HuH-7 (cell line): Measurements from ENCODE around the gene MYO9A.
"Not testable (repeated sequence)": the region's sequence is repeated elsewhere in the genome, so short reads cannot be mapped to it uniquely, and the experiment has no call there.

Experiments
- DNase-seq: peaks from one replicate; pipeline ENCODE4 v3.0.0; 2011; ENCODE audit warnings: low spot score

The MYO9A gene

DNA sequence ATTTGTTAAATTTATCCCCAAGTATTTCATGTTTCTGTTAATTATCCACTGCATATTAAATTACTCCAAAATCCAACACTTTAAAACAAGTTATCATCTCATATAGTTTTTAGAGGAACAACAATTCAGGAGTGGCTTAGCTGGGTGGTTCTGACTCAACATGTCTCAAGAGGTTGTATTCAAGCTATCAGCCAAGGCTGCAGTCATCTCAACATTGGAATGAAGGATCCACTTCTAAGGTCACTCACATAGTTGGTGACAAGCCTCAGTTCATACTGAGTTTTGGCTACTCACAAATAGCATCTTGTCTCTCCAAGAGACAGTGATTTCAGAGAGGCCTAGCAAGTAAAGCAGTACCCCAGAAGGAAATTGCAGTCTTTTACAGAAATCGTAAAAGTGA is 172.9 kb downstream of the MYO9A start:
- no peak for DNase-seq

DNA sequence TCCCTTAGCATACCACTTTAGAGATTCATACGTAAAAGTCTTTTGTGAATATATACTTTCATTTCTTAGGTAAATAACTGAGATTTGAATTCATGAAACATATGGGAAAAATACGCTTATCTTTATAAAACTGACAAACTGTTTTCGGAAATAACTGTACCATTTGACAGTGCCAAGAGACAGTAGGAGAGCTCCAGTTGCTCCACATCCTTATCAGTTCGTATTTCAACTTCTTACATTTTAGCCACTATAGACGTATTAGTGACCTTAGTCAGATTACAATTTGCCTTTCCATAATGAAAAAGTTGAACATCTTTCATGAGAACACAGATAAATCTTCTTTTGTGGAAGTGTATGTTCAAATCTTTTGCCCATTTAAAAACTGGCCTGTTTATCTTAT is 174.1 kb downstream of the MYO9A start:
- no peak for DNase-seq

DNA sequence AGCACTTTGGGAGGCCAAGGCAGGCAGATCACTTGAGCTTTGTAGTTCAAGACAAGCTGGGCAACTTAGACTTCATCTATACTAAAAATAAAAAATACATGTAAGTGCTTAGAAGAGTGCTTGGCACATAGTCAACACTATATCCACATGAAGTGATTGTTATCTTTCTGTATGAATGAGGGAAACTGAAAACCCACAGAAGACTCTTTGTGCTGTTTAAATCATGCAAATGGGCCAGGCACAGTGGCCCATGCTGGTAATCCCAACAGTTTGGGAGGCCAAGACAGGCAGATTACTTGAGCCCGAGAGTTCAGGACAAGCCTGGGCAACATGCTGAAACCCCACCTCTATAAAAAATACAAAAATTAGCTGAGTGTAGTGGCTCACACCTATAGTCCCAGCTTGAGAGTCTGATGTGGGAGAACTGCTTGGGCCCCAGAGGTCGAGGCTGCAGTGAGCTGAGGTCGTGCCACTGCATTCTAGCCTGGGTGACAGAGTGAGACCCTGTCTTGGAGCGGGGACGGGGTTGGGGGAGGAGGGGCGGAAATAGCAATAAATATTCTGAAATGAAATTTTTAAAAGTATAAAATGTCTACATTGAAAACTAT is 177.9 kb downstream of the MYO9A start:
- DNase-seq, result no peak

DNA sequence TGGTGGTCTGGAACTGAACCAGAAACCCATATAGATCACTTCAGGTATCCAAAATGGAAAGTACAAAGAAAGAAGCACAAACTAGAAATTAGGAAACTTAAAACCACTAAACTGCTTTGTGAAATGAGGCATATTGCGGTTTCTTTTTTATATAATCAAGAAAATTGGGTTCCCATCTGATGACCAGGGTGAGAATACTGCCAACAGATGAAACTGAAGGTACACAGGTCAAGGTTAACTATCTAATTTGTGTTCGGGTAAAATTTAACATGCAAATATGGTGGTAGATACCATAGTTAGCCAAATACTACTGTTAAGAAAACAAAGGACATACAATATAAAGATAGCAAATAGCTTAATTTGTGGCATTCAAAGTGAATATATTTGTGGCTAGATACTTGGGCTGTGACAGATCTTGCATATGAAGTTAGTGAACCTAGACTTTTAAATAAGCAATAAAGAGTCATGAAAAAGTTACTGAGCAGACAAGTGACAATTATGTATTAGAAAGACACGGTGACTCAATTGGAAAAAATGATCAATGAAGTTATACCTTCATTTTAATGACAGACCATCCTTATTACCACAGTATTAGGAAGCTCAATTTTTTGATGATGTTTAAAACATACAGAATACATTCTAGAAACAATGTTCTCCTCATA is 180.2 kb downstream of the MYO9A start:
- no peak for DNase-seq

DNA sequence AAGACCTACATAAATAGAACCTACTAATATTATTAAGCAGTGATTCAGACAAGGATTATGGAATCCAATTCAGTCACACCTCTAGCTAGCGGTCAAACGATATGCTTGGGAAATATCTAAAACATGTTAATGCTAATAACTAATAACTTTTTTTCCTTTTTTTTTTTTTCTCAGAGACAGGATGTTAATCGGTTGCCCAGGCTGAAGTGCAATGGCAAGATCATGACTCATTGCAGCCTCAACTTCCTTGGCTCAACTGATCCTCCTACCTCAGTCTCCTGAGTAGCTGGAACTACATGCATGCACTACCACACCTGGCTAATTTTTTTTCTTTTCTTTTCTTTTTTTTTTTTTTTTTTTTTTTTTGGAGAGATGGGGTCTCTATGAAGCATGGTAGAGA is 183.5 kb downstream of the MYO9A start:
- DNase-seq, result no peak

DNA sequence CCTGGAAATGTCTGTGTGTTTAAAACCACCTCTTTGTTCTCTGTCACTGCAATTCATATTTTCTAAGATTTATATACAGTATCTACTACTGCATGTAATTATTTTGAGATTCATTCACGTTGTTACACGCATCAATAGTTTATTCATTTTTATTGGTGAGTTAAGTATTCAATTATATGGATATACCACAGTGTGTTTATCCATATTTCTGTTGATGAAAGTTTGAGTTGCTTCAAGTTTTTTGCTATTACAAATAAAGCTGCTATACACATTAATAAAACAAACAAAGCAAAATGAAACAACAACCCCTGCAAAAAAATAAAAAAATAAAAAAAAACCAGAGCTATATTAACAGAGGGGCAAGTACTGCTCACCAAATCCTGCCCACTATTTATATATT is 185.3 kb downstream of the MYO9A start:
- DNase-seq, result no peak

DNA sequence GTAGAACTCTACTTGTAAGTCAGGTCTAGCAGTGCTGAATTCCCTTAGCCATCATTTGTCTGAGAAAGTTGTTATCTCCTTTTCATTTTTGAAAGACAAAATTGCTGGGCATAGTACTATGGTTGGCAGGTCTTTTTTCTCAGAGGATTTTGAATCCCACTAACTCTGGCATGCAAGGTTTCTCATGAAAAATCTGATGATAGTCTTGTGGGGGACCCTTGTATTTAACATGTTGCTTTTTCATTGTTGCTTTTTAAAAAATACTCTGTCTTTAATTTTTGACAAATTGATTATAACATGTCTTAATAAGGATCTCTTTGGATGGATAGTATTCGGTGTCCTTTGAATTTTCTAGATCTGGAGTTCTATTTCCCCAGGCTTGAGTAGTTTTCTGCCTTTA is 186.7 kb downstream of the MYO9A start:
- DNase-seq, result no peak

DNA sequence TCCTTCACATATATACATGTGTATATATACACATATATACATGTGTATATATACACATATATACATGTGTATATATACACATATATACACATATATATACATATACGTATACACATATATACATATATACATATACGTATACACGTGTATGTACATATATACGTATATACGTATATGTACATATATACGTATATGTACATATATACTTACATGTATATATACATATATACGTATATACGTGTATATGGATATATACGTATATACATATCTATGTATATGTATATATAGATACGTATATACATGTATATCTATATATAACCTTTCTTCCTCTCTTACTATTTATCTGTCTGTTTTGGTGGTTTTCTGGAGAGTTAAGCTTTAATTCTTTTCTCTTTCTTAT is 192.8 kb downstream of the MYO9A start:
- DNase-seq, result no peak

DNA sequence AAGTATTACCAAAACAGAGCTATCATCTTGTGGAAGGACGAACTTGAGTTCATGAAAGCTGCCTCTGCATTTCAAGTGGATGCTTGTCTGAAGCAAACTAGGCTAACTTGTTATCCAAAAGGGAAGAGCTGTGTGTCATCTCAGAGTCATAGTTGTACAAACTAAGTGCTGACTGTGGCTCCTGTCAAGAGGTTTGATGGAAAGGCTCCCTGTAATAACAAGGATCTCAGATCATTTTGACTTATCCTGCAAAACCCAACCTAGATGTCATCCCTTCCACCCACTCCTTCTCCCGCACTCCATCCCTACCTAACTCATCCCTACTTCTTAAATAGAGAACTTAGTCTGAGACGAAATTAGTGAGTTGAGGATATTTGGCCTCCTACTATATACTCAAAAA is 196.8 kb downstream of the MYO9A start:
- no peak for DNase-seq

DNA sequence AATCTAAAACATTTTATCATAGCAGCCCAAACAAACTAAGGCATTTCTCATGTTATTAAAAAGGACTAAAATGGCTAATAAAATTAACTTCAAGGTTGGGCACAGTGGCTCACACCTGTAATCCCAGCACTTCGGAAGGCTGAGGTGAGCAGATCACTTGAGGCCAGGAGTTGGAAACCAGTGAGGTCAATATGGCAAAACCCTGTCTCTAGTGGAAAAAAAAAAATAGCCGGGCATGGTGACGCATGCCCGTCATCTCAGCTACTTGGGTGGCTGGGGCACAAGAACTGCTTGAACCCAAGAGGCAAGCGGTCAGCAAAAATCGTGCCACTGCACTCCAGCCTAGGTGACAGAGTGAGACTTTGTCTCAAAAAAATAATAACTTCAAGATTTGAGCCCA is 197.4 kb downstream of the MYO9A start:
- DNase-seq, result no peak

DNA sequence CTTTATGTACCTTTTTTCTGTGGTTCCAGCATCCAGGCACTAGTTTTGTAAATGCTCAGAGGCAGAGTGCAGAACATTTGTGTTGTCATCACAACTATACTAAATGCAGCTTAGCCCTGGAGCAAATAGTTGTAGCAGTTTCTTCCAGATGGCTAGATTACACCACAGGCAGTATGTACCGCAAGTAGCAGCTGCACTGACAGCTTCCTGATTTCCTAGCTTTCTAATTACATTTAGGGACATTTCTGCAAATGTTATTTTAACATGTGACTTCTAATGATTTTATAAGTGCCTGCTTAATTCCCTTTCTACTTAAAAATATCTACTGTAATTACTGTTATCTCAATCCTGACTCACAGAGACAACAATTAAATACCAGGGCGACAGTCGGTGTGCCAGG is 201.1 kb downstream of the MYO9A start:
- no peak for DNase-seq

DNA sequence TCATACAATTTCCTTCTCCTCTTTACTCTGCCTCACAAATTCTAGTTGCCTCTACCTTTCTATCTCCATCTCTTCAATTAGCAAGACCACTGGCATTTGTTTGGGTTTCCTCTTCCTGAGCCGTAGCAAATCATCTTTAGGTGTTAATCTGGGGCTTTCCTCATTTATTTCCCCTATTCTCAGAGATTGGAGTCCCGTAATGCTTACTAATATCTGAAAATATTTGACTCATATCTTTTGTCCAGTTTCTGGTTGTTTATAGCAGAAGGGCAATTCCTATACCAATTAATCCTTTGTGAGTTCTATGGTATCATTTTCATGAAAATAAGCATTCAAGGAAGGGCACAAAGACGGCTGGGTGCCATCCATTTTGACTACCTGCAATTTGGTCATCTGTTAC is 203.9 kb downstream of the MYO9A start:
- DNase-seq, result no peak

DNA sequence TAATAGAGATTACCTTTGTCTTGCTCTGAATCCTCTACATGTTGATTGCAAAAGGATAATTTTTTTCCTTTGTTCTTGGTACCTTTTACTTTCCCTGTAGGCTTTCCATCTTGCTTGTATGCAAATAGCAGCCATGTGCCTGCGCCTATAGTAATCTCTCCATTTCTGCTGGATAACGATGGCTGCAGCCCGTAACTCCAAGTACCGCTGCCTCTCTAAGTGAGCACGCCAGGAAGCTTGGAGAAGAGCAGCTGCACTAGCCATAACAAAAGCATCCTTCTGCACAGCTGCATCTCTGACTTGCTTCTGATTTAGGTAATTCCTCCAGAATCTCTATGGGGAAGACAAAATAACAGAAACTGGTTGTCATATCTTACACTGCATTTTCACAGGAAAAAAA is 218.3 kb downstream of the MYO9A start:
- DNase-seq, result no peak

DNA sequence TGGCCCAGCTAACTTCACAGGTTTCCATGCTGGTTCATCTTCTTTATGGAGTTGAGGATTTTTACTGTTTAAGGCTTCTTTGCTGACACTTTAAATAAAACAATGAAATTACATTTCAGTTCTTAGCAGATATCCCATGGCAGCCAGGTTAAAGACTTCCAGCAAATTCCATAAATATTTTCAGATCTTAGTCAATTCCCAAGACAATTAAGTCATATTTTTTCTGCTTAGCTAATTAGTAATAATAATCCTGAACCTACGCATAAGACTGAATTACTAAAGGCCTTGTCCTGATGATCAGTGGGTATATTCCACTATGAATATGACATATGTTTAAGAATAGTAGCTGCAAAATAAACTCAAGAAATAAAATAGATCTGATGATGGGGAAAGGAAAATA is 224.3 kb downstream of the MYO9A start:
- DNase-seq, result no peak

DNA sequence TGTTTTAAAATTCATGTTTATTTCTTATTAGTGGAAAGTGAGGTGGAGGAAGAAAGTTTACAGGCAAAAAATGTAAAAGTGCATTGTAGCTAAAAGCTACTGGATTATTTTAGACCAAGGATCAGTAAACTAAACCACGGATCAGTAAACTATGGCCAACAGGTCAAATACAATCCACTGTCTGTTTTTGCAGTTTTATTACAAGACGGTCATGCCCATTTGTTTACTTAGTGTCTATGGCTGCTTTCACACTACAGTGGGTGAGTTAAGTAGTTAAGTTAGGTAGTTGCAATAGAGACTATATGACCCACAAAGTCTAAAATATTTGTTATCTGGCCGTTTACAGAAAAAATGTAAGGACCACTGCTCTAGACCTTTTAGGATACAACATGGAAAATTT is 225.6 kb downstream of the MYO9A start:
- DNase-seq, result peak; percentile 50

DNA sequence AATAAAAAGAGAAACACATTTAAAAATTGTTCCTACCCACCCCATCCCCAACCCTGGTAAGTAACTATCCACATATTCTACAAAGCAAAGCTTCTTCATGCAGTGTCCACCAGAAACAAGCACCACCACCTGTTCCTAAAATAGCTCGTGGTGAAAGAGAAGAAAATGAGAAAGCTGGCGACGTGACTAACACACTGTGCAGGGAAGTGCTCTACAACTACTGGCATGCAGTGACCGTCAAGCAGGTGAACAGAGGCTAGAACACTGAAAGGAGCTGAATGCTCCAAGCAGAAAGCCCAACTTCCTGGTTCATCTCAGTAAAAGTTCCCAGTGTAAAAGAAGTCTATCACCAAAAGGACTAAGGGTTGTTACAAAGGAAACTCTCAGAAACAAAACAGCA is 226.9 kb downstream of the MYO9A start:
- no peak for DNase-seq

DNA sequence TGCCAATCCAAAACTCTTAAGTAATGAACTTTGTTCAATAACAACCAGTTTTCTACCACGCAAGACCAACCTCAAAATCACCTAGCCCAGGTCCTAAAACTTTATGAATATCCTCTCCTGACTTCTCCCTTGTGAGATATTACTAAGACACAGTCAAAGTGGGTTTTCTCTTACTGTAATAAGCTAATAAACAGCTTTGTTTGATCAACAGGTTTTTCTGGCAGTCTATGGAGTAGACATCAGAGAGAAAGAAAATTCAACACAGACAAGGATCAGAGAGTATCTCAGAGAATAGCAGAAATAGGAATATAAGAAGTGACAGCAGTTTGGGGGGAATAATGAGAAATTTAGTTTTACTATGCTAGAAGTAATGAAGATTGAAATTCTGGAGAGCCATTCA is 228.0 kb downstream of the MYO9A start:
- no peak for DNase-seq

DNA sequence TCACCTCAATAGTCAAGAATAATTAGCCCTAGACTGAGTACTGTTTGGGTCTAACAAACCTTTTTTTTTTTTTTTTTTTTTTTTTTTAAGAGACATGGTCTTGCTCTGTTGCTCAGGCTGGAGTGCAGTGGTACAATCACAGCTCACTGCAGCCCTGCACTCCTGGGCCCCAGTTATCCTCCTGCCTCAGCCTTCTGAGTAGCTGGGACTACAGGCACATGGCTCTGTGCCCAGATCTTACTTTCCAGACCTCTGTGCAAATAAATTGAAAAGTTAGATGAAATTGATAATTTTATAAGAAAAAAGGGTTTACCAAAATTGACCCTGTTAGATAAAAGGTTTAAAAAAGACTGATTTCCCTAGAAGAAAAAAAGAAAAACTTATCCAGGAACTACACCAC is 228.6 kb downstream of the MYO9A start:
- DNase-seq, result no peak

DNA sequence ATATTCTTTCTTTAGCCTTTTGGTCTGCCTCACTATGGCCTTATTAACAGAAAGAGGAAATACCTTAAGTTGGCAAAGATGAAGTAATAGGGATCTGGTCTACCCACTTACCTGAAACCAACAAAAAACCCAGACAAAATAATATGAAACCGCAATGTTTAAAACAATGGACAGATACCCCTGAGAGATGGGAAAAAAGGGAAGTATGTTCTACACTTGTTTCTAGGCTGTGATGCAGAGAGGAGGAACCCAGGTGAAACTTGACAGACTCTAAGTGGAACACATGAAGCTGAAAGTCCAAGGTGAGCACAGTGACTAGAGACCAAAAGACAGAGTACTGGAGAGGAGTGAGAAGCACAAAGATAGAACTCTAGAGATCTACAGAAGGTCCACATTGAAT is 229.2 kb downstream of the MYO9A start:
- no peak for DNase-seq

DNA sequence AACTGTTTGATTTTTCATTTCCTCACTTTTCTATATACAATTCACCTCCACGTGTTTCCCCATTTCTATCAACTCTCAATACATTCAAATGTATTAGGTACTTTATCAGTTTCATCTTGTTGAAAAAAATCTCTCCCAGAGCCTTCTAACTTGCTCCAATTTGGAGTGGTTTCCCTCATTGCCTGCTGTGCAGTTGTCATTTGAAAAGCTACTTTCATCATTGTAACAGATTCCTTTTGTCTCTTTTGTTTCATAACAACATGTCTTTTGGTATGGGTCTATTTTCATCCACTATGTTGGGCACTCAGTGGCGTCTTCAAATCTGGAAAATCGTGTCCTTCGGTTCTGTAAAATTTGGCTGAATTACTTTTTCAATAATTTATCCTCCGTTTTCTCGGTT is 232.6 kb downstream of the MYO9A start:
- no peak for DNase-seq

DNA sequence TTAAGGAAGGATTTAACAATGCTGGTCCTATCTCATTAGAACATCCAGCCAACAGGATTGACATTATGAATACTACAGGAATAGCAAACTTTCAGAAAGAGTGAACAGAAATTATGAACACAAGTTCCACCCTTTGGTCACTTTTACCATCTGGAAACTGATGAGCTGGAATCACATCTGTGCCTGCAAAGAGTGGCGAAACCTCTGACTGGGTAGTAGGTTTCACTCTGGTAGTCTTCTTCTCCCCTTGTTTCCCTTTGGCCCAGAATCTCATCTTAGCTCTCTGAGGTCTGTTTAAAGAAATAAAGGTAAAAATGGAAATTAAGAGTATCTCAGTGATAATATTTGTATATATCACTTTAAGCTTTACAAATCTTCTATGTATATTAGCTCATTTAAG is 234.5 kb downstream of the MYO9A start:
- DNase-seq, result no peak

DNA sequence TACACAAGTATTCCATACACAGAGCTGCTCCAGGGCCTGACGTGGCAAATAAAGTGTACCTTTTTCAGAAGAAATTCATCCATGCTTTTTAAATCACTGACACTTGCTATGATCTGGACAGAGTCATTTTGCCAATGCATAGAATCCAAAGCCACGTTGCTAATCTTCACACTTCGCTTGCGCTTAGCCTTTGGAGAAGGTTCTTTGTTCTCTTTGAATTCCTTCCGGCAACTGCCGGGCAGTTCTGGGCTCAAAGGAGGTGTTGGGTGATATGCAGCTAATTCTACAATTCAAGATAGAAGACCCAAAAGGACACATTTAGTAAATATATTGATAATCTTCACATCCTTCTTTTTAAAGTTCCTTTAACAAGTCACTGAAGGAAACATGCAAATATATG is 237.7 kb downstream of the MYO9A start:
- DNase-seq, result no peak

DNA sequence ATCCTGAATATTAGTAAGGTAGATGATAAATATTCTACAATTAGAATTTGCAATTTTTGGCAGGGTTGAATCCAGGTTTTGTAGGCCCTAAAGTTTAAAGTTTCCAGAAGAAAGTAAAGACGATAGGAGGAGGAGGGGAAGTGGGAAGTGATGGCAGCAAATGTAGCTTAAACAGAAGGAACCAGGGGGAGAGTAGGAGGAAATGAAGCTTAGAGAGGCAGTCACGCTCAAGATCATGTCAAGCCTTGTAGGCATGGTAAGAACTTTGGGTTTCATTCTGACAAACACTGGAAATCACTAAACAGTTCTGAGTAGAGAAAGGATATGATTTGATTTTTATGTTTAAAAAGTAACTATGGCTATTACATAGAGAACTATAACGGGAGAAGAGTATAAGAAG is 243.7 kb downstream of the MYO9A start:
- DNase-seq, result no peak

DNA sequence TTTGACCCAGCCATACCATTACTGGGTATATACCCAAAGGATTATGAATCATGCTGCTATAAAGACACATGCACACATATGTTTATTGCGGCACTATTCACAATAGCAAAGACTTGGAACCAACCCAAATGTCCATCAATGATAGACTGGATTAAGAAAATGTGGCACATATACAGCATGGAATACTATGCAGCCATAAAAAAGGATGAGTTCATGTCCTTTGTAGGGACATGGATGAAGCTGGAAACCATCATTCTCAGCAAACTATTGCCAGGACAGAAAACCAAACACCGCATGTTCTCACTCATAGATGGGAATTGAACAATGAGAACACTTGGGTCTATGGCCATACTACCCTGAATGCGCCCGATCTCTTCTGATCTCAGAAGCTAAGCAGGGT is 259.7 kb downstream of the MYO9A start:
- DNase-seq, result not testable (repeated sequence)

DNA sequence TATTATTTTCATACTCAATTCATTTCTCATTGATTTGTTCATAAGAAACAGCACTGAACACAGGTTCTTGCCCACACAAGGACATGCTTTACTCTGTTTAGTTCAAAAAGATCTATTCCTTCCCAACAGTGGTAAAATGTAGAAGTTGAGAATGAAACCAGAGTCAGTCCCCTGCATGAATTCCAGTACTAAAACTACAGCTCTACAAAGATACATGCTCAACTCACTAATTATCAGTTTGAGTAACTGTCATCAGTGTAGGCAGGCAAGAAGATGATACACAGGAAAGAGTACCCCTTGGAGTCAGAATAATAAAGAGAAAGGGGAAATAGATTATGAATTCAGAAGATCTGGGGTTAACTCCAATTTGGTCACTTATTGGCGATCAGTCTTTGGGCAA is 264.4 kb downstream of the MYO9A start:
- no peak for DNase-seq
